HL-60/S4 treated with phorbol 12-myristate 13-acetate at 8.2 ng/mL for 4 days and 3 days (cell line): ENCODE results near the gene KRTAP10-5.
"Not testable (repeated sequence)": the region's sequence is repeated elsewhere in the genome, so short reads cannot be mapped to it uniquely, and the experiment has no call there.

Source experiments
- in situ Hi-C: fragments of 300-500 bp; cut with MboI; formaldehyde crosslinking; loops from 2 replicates; pipeline ENCODE4 v1.15.0; 2022; ENCODE audit warnings: low sequenced_read_pairs

KRTAP10-5 gene

DNA sequence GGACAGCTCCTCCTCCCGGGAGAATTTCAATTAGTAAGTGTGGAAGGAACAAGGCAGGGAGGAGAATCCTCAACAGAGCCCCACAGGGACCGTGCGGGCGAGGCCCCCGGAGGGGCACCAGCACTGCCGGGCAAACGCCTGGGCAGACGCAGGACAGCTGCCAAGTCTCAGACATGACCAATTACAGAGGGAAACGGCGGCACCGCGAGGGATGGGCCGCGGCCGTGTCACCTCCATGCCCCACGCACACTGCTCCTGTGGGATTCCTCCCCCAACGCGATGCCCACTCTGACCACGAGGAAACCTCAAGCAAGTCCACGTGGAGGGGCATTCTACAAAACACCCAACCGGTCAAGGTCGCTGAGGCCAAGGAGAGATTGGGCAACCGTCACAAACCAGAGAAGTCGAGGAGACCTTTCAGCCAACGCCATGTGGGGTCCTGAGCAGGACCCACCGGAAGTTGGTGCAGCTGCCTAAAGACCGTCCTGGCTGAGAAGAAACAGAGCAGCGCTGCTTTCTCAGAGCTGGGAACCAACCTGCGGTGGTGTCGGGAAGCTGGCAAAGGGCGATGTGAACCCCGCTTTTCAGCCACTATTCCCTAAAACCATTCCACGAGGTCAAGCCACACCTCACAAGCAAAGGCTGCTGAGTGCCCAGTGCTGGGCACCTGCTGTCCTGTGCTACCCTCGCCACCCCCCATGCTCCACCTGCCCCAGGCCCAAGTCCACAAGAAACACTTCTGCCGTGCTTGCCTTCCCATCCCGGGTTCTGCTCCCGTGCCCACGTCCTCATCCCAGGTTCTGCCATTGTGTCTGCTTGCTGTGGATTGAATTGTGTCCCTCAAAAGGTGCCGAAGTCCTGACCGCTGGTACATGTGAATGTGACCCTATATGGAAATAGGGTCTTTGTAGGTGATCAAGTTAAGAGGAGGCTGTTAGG is 8.3 kb downstream of the KRTAP10-5 start:
- in situ Hi-C loops: no loop called here

DNA sequence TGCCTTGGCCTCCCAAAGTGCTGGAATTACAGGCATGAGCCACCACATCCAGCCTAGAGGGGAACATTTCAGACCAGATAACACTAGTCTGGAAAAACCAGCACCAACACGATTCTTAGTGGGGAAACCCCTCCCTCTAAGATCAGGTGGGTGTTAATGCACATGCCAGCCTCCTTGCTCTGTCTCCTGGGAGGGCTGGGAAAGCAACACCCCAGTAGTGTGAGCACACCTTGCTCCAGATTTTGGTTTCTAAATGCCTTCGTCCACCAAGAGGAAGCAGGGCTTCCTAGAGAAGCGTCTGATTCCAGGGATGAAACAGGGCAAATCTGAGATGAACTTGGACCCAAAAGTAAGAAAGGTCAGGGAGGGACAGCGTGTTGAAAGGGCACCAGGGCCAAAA is 9.1 kb downstream of the KRTAP10-5 start:
- in situ Hi-C loops: no loop called here

DNA sequence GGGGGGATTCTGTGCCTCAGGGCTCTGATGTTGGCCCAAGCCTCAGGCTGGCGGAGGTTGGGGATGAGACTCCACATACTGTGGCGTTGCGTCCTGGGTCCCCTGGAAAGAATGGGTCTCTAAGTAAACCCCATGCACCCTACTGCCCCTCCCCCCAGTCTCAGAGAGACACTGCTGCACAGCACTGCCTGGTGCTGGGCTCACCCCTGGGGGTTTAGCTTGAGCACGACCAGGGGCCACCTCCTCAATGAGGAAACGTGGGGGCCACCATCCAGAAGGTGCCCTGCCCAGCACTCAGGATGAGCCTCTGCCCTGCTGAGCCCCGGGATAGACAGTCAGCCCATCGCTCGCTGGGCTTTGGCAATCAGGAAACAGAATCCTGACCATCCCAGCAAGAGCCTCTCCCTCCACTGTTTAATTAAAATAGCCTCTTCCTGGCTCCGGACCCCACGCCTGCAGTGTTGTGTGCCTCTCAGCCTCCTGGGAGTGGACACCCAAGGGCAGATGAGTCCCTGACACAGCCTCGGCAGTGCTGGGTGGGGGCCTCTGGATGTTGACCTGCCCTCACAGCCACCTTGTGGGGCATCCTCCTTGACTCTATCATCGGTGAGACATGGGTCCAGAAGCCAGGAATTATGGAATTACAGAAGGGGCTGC is 10.4 kb downstream of the KRTAP10-5 start:
- in situ Hi-C loops: no loop called here

DNA sequence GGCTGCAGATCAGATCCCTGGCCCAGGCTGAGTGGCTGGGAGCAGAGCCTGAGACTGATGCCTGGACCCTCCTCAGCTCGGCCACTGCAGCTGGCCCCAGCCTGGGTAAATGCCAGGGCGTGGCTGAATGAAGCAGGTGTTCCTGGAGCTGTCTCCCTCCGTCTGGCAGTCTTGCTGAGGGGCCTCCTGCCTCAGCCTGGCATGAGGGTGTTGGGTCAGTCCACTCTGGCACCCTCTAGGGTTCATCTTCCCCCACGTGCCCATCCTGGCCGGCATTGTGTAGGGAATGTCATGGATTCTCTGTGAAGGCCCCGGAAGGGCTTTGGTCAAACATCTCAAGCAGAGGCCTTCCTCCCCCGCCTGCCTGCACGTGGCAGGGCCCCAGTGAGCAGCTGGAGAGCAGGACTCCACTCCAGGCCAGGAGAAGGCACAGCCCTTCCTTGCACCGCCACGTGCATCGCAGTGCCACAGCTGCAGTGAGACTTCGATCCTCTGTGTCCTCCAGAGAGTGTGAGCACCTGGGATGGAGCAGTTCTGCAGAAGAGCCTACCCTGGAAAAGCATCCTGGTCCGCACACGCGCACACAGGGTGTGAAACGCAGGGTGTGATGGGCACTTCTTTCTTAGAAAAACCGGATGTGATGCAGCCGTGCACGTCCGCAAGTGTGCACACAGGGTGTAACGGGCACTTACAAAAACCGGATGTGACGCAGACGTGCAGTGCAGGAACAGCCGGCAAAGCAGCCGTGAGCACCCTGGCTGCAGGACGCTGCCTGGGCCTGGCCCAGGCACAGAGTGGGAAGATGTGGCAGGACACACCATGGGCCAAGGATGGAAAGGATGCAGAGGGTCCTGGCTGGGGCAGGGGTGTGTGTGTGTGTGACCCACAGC is 11.5 kb downstream of the KRTAP10-5 start:
- in situ Hi-C loops: no loop called here

DNA sequence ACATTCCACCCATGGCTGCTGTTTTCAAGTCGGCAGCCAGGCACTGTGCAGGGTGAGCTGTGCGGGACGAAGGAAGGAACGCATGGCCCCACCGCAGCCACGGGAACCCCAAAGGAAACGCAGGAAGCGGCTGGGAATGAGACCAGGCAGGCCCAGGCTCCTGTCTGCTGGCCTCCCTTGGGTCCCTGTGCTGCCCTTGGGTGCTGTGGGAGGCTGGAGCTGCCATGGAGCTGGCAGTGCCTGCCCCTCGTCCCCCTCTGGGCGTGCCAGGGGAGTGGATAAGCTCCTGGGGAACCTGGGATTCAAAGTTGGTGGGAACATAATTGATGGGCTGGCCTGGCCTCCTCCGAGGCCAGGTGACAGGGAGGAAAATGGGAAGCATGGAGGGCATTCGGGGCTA is 12.1 kb downstream of the KRTAP10-5 start:
- in situ Hi-C loops: no loop called here

DNA sequence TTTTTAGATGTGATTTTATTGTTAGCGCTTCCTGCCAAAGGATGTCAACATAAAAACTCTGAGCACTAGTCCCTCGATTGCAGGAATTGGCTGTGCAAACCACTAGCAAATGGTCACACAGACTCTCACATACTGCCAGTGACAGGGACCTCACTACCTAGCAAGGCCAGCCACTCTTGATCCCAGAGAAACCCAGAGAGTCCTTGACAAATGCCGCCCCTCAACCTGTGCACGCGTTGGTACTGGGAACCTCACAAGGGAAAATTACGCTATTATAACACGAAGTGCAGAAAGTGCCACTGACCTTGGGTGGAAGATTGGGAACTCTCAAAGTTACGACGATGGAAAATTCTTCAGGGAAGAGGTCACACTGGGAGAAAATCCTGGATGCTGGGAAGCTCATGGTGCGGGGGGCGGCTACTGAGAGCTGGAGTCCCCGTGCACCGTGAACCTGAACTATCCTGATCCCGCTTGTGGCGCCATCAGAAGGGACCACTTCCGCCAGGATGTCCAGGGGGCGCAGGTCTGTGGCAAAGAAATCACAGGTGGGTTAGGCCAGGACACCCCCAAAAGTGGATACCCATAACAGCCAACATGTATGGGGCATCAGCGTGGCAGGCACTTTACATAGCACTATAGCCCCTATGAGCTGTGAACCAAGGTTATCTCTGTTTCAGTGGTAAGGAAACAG is 12.8 kb downstream of the KRTAP10-5 start:
- in situ Hi-C loops: no loop called here

DNA sequence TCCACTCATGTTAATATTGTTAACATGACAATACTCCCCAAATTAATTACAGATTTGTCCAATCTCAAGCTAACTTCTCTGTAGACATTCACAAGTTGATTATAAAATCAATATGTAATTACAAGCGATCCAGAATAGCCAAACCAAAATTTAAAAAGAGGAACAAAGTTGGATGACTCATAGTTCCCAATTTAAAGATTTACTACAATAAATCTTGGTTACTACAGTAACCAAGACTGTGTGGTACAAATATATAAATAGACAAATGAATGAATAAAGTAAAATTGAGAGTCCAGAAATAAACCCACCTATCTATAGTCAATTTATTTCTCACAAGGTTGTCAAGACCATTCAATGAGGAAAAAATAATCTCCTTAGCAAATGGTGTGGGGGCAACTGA is 14.0 kb downstream of the KRTAP10-5 start:
- in situ Hi-C loops: no loop called here

DNA sequence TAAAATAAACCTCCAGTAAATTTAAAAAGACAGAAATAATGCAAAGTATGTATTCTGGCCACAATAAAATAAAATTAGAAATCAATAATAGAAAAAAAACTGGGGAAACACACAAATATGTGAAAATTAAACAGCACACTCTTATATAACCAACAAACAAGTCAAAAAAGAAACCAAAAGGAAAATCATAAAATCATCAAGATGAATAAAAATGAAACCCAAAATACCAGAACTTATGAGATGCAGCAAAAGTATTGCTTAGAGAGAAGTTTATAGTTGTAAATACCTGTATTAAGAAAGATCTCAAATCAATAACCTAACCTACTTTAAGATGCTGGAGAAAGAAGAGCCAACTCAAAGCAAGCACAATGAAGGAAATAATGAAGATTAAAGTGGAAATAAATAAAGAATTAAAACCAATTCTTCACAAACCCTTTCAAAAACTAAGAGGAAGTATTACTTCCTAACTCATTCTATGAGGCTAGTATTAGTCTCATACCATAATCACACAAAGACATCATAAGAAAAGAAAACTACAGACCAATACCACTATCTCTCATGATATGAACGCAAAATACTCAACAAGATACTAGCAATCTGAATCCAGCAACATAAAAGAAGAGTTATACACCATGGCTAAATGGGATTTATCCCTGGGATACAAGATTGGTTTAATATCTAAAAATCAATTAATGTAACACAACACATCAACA is 15.4 kb downstream of the KRTAP10-5 start:
- in situ Hi-C loops: no loop called here

DNA sequence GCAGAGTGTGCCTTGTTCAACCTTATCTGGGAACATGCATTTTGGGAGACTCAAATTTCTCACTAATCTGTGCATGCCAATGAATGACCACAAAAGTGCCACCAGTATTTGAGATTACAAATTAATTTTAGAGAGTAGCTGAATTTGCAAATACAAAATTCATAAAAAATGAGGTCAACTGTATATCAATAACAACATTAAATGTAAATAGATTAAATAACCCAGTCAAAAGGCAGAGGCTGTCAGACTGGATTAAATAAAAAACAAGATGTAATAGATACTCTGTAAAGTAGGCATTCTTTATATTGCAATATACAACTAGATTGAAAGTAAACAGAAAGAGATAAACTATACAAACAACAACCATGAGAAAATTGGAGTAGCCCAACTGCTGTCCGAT is 16.3 kb downstream of the KRTAP10-5 start:
- in situ Hi-C loops: no loop called here

DNA sequence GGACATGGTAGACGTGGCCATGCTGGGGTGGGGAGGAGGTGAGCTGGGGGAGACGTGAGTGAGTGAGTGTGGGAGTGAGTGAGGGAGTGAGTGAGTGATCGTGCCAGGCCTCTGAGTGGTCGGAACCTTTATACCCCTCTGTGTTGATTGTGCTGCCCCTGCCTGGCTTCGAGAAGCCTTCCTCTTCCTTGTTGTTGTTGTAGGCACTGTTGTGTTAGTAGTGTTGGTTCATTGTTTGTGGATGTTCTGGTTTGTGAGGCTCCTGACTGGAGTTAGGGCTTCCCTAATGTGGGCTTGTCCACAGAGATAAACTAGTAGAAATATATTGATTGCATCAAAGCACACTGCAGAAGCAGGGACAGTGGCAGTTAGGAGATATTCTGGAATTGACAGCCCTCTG is 21.7 kb downstream of the KRTAP10-5 start, which contains the start of gene KRTAP10-3:
TSS of gene KRTAP10-3 (minus strand) at position 101 of the 400 bp plus-strand sequence. CDS start at position 21, 80 bp downstream.
- in situ Hi-C loops: no loop called here

DNA sequence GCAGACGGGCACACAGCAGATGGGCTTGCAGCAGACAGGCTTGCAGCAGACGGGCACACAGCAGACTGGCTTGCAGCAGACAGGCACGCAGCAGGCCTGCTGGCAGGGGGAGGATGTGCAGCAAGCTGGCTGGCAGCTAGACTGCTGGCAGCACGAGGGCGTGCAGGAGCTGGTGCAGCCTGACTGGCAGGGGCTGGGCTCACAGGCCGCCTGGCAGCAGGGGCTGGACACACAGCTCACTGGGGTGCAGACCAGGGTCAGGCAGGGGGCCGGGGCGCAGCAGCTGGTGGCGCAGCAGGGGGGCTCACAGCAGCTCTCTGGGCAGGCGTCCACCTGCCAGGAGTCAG is 22.1 kb downstream of the KRTAP10-5 start:
- in situ Hi-C loops: not testable (repeated sequence)

DNA sequence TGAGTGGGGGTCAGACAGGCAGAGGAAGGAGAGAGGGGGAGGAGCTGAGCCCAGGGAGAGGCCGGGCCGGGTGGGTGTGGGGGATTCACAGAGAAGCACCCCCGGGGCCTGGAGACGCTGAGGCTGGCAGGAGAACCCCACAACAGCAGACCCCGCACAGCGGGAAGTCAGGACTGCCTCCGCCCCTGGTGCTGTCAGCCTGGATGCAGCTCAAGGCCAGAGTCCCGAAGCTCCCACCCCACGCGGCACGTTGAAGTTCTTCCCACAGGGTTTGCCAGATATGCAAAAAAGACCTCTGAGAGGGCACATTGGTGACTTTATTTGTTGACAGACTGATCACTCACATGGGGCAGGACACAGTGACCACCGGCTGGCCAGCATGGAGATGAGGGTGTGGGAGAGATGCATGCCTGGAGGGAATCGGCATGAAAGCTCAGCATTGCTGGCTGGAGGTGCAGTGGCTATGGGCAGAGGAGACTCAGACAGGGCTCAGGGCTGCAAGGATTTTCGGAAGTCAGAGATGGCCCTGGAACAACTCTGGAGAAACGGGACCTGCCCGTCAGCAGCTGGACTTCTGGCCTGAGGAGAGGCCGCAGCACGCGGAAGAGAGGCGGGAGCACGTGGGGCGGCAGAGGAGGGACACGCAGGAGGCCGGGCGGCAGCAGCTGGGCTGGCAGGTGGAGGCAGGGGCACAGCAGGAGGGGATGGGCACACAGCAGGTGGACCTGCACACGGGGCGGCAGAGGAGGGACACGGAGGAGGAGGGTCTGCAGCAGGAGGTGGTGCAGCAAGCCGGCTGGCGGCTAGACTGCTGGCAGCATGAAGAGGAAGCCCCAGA is 22.7 kb downstream of the KRTAP10-5 start:
- in situ Hi-C loops: no loop called here

DNA sequence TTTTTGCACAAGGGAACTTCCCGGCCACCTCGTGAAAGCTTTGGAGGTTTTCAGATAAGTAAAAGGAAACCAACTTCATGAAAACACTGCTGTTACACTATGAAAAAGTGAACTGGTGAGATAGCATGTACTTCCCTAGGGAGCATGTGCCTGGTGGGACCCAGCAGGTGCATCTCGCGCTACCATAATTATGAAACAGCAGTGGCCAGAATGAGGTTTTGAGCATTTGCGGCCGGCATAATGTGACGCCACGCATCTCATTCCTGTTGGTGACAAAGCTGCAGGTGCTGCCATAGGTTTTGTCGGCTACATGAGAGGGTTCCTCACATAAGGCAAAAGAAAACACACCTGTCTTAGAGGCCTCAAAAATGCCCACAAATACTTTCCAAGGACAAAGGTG is 23.5 kb downstream of the KRTAP10-5 start:
- in situ Hi-C loops: no loop called here

DNA sequence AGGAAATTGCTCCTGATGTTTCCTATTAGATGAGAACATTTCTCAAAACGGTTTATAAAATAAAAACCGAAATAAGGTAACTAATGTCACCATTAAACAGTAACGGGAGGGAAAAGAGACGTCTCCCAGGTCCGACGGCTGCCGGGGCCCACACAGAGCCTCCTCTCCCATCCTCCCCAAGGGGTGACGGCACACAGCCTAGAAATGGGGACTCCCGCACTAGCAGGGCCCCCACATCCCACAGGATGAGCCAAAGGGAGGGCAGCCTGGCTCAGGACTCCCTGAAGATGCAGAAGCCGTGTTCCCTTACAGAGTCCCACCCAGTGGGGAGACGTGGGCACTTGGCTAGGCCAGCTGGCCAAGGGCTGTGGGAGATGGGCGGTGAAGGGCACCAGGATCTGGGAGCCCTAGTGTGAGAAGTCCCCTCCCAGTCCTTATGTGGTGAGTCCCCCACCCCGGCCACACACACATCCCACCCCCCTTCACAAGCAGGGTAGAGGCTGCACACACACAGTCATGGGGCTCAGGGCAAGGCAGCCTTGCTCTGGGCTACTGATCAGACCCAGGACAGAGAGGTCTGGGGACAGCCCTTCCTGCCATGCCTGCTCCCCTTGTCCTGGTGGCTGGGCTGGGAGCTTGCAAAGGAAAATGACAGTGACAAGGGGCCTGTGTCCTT is 25.1 kb downstream of the KRTAP10-5 start:
- in situ Hi-C loops: no loop called here

DNA sequence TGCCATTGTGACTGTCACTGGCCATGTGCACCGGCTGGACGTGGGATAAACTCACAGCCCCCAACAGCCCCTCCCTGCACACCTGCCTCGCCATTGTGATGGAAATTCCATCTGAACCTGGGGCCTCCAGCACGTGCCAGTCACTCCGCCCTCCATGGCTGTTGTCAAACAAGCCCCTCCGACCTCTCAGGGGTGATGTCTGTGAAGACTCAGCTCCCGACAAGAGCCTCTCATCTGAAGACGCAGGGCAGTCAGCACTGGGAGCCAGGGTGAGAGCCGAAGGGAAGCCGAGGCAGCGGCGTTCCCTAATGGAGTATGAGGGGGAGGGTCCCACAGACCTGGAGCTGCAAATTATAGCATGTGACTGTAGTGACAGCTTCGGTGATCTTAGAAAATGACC is 27.7 kb downstream of the KRTAP10-5 start:
- in situ Hi-C loops: no loop called here

DNA sequence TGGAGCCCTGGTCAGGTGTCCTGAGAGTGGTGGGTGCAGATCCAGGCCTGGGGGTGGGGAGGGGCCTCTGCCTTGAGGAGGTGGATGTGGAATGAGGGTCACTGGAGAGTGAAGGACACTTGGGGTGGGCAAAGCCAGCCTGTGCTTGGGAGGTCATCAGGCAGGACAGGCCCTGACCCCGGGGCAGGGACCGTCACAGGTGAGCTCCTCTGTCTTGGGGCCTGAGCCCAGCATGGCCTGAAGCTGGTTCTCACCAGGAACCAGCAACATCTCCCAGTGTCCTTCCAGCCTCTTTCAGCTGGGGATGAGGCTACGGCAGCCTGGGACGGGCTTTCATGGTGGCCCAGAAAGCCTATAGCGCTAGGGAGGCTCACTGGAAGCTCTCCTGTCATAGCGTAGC is 28.3 kb downstream of the KRTAP10-5 start:
- in situ Hi-C loops: no loop called here

DNA sequence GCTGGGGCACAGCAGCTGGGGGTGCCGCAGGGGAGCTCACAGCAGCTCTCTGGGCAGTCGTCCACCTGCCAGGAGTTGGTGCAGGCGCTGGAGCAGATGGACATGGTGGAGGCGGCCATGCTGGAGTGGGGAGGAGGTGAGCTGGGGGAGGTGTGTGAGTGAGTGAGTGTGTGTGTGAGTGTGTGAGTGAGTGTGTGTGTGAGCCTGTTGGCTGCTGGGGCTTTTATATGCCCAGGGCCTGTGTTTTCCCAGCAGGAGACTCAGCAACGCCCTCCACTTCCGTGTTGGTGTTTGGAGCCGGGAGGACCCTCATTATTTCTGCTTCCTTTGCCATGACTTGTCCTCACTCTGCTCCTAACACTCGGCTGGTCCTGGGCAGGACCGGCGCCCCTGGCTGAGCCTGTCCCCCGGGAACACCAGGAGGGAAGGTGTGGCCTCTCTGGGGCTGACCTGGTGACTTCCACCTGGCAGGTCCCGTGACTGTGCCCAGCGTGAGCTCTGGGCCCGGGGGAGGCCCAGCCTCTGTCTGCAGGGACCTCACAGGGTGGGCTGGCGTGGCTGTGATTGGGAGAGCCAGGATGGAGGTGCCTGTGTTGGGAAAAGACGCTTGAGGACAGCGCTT is 29.0 kb downstream of the KRTAP10-5 start, which contains the start of gene KRTAP10-2:
TSS of gene KRTAP10-2 (minus strand) at position 166 of the 622 bp plus-strand sequence. CDS start at position 119, 47 bp downstream.
- in situ Hi-C loops: no loop called here

DNA sequence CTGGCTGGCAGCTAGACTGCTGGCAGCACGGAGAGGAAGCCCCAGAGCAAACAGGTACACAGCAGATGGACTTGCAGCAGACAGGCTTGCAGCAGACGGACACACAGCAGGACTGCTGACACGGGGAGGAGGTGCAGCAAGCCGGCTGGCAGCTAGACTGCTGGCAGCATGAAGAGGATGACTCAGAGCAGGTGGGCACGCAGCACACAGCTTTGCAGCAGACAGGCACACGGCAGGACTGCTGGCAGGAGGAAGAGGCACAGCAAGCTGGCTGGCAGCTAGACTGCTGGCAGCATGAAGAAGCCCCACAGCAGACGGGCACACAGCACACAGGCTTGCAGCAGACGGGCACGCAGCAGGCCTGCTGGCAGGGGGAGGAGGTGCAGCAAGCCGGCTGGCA is 29.6 kb downstream of the KRTAP10-5 start:
- in situ Hi-C loops: no loop called here
